ENCODE measurements around the gene MTMR1. TPM values are rescaled to one million over a fixed set of nuclear protein-coding genes. Genes with fewer than 3 reads are reported as not detected.

Gene MTMR1
- total and polyA plus RNA-seq, 2 donors (not counting 3 experiments of a cell fraction or from before 2014, with no cell fraction given), result 17.1 to 20.3 TPM

DNA sequence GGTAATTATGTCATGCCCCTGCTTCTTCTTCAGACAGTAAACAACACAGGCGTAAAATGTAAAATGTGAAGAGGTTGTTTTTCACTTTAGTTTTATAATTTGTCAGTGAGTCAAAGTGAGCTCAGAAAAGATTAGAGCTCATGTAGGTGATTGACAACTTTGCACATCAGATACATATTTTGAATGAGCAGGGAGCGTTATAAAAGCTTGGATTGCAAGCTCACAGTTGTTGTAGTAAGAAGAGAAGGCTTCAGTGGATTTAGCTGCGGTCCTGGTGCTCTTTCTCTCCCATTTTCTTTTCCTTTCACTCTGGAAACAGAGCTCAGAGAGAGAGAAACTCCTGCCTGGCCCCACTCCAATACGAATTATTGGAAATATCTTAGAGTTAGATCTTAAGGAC, 26.4 kb downstream of the MTMR1 start:
- POLR2A ChIA-PET, result no interaction called here

More for the DNA sequence above, 26.4 kb downstream of the MTMR1 start:
- Histone ChIP-seq H3K9me3 (replicated peaks; ENCODE audit: control insufficient read depth, insufficient read depth, low read length) (no peaks in the 10 kb centered on the region), H3K79me2 (ENCODE audit: control insufficient read depth, insufficient read depth, low read length) (no peaks in the 10 kb centered on the region), H3K36me3 (ENCODE audit: control insufficient read depth in 2 of 2, extremely low read depth in 1 of 2, insufficient read depth in 2 of 2, low read length in 2 of 2) (no peaks in the 10 kb centered on the region), H3K9ac (replicated peaks; ENCODE audit: extremely low read depth, insufficient read depth, low read length) (no peak overlapping the region), H3K27me3 (ENCODE audit: control insufficient read depth in 2 of 2, insufficient read depth in 2 of 2, low read length in 2 of 2) (no peaks in the 10 kb centered on the region), H2AFZ (ENCODE audit: low read depth, low read length) (no peak overlapping the region), H3K27ac (ENCODE audit: insufficient read depth, low read depth, low read length) (no peak overlapping the region), H3K4me1 (ENCODE audit: control insufficient read depth, extremely low read depth, insufficient read depth, low read length) (peaks cover 3% of the 10 kb centered on the region), H4K20me1 (replicated peaks; ENCODE audit: control insufficient read depth, extremely low read depth, insufficient read depth, low read length) (no peaks in the 10 kb centered on the region), H3K9me1 (replicated peaks; ENCODE audit: control insufficient read depth, extremely low read depth, insufficient read depth, low read length) (no peaks in the 10 kb centered on the region), H3K4me2 (ENCODE audit: insufficient read depth, low read length) (no peak overlapping the region), H3K4me3 (replicated peaks in 1 of 3; ENCODE audit: insufficient read depth in 1 of 3, low read depth in 1 of 3, low read length in 3 of 3) (no peak overlapping the region)
- BruUV-seq (replicated peaks), result no TSS peak
- intact Hi-C loops (cut with micrococcal nuclease) (loop anchor here (5.0 kb wide), 2 partner anchors 217 to 767 kb away; no protein-coding TSS in a partner anchor), dilution Hi-C loops (cut with MboI; ENCODE audit: extremely low pct_ligation_motif_present, low sequenced_read_pairs) (no loop called here)
- CTCF ChIA-PET, result interaction anchor here (1.9 kb wide), 1 partner anchor 36 kb away, joined by 7 read pairs; no protein-coding TSS in a partner anchor
- DNase-seq (ENCODE audit: low read depth, low spot score) (no peak), FAIRE-seq (no peak)
- TF ChIP-seq, protein P1, sequence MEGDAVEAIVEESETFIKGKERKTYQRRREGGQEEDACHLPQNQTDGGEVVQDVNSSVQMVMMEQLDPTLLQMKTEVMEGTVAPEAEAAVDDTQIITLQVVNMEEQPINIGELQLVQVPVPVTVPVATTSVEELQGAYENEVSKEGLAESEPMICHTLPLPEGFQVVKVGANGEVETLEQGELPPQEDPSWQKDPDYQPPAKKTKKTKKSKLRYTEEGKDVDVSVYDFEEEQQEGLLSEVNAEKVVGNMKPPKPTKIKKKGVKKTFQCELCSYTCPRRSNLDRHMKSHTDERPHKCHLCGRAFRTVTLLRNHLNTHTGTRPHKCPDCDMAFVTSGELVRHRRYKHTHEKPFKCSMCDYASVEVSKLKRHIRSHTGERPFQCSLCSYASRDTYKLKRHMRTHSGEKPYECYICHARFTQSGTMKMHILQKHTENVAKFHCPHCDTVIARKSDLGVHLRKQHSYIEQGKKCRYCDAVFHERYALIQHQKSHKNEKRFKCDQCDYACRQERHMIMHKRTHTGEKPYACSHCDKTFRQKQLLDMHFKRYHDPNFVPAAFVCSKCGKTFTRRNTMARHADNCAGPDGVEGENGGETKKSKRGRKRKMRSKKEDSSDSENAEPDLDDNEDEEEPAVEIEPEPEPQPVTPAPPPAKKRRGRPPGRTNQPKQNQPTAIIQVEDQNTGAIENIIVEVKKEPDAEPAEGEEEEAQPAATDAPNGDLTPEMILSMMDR (IDR thresholded peaks at IDR 0.05; ENCODE audit: extremely low read depth in 1 of 2, insufficient read depth in 1 of 2, low read depth in 1 of 2, low read length in 2 of 2), result no peak
- TF ChIP-seq JUN (IDR thresholded peaks at IDR 0.05; ENCODE audit: borderline replicate concordance, insufficient read depth, insufficient read length, low read depth), result no peak
- no peak for TF ChIP-seq GATA2 (IDR thresholded peaks at IDR 0.05; ENCODE audit: insufficient read depth, insufficient read length, low read depth, low read length)
- no peak for TF ChIP-seq MAX (IDR thresholded peaks at IDR 0.05; ENCODE audit: insufficient read depth, insufficient read length)
- TF ChIP-seq FOS (IDR thresholded peaks at IDR 0.05; ENCODE audit: borderline replicate concordance, insufficient read depth, low read length), result no peak
- TF ChIP-seq POLR2AphosphoS5 (IDR thresholded peaks at IDR 0.05; ENCODE audit: insufficient read depth, low read depth, low read length), result no peak
- no peak for TF ChIP-seq MYC (IDR thresholded peaks at IDR 0.05; ENCODE audit: low read depth, low read length)
- TF ChIP-seq POLR2A (IDR thresholded peaks at IDR 0.05; ENCODE audit: low read depth, low read length), result no peak
- TF ChIP-seq EZH2 (IDR thresholded peaks at IDR 0.05; ENCODE audit: borderline replicate concordance, low read depth, low read length, severe bottlenecking), result no peak

All from endothelial cell of umbilical vein (primary cell).